Measurements from ENCODE around the gene MAB21L3. TPM values are rescaled to one million over a fixed set of nuclear protein-coding genes. Genes with fewer than 3 reads are reported as not detected.

The MAB21L3 gene
- total RNA-seq, 4 donors from 2014 or later, result under 0.01 to 0.17 (median 0.11) TPM; not detected in 1

DNA sequence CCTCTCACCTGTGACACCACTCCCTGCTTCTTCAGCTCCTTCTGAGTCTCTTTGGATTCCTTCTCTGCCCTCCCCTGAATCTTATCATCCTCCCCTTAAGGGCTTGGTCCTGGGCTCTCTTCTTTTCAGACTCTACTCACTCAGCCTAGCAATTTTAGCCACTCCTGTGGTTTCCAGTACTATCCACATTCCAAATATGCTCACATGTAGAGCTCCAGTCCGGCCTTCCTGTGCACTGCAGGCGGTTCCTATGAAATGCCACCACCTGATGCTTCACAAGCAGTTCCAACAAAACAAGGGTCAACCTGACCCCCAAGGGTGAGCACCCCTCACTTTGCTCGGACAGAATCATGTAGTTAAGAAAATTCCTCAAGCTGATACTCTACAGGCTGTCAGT is 35.9 kb downstream of the MAB21L3 start:
- TF ChIP-seq CTCF (IDR thresholded peaks at IDR 0.05), result no peak
- no peak for TF ChIP-seq EP300 (IDR thresholded peaks at IDR 0.05)
- TF ChIP-seq POLR2AphosphoS5 (IDR thresholded peaks at IDR 0.05), result no peak
- TF ChIP-seq POLR2A (IDR thresholded peaks at IDR 0.05; ENCODE audit: low read depth), result no peak
- Histone ChIP-seq H3K27me3 (peaks cover 0 to 4% (median 0%) of the 10 kb centered on the region in 4 donors), H3K36me3 (no peaks in the 10 kb centered on the region), H3K4me1 (peaks cover 14 to 19% (median 16%) of the 10 kb centered on the region in 4 donors), H3K4me3 (no peak overlapping the region), H3K9me3 (peaks cover 0 to 14% (median 12%) of the 10 kb centered on the region in 4 donors), H3K27ac (replicated peaks in 1 of 4) (no peak overlapping the region)
- whole genome bisulfite sequencing, result 89% methylated on average over 3 of the region's 3 CpGs
- intact Hi-C loops (cut with DNase I), result no loop called here
- DNase-seq (ENCODE audit: extremely low spot score), result peak; percentile 89

DNA sequence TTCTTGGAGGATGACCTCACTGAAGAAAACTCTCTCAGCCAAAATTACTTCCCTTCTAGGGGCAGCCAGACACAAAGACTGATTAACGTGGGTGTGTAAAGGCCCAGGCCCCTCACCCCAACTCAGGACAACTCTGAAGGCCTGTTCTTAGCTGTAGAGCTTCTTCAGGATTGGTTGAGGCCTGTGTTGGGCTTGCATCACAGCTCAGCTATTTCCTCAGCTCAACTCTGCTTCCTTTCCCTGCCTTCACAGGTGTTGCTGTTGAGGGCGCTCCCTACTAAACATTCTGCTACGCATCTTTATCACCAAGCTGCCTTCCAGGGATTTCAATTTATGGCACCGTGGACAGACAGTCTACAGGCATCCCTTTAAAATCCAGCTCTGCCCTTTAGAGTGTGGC is 36.8 kb downstream of the MAB21L3 start:
- intact Hi-C loops (cut with DNase I), result no loop called here
- 86% methylated on average over 4 of the region's 4 CpGs for WGBS
- TF ChIP-seq EP300 (IDR thresholded peaks at IDR 0.05), result no peak
- no peak for TF ChIP-seq POLR2AphosphoS5 (IDR thresholded peaks at IDR 0.05)
- TF ChIP-seq POLR2A (IDR thresholded peaks at IDR 0.05; ENCODE audit: low read depth), result no peak
- no peak for TF ChIP-seq CTCF (IDR thresholded peaks at IDR 0.05)
- H3K27me3 ChIP-seq, result peaks cover 0 to 4% (median 0%) of the 10 kb centered on the region in 4 donors
- no peaks in the 10 kb centered on the region for H3K36me3 ChIP-seq
- peaks cover 14 to 22% (median 19%) of the 10 kb centered on the region in 4 donors for H3K4me1 ChIP-seq
- no peak overlapping the region for H3K27ac ChIP-seq (replicated peaks in 1 of 4)
- DNase-seq (ENCODE audit: extremely low spot score), result peak; percentile 64
- peaks cover 0 to 14% (median 12%) of the 10 kb centered on the region in 4 donors for H3K9me3 ChIP-seq
- no peak overlapping the region for H3K4me3 ChIP-seq

GRCh38 chr1:116148967-116149366 is 37.8 kb downstream of the MAB21L3 start:
- no peak overlapping the region for H3K4me3 ChIP-seq
- H3K27me3 ChIP-seq, result peaks cover 0 to 4% (median 0%) of the 10 kb centered on the region in 4 donors
- H3K27ac ChIP-seq (replicated peaks in 1 of 4), result no peak overlapping the region
- intact Hi-C loops (cut with DNase I), result no loop called here
- H3K36me3 ChIP-seq, result no peaks in the 10 kb centered on the region
- 97% methylated on average over 3 of the region's 3 CpGs for WGBS
- H3K9me3 ChIP-seq, result peaks cover 0 to 9% (median 5%) of the 10 kb centered on the region in 4 donors
- H3K4me1 ChIP-seq, result peaks cover 14 to 22% (median 19%) of the 10 kb centered on the region in 4 donors
- DNase-seq (ENCODE audit: extremely low spot score), result peak; percentile 64
- TF ChIP-seq EP300 (IDR thresholded peaks at IDR 0.05) (no peak), CTCF (IDR thresholded peaks at IDR 0.05) (no peak)

GRCh38 chr1:116150368-116150767 is 39.2 kb downstream of the MAB21L3 start:
- DNase-seq (ENCODE audit: extremely low spot score), result peak; percentile 70
- Histone ChIP-seq H3K36me3 (no peaks in the 10 kb centered on the region), H3K27ac (replicated peaks in 1 of 4) (peak overlapping the region in 1 of 4 donors; percentile 12), H3K9me3 (no peaks in the 10 kb centered on the region), H3K27me3 (peaks cover 0 to 4% (median 0%) of the 10 kb centered on the region in 4 donors), H3K4me1 (peaks cover 14 to 22% (median 19%) of the 10 kb centered on the region in 4 donors), H3K4me3 (no peak overlapping the region)
- no peak for TF ChIP-seq EP300 (IDR thresholded peaks at IDR 0.05)
- TF ChIP-seq POLR2AphosphoS5 (IDR thresholded peaks at IDR 0.05), result no peak
- no peak for TF ChIP-seq POLR2A (IDR thresholded peaks at IDR 0.05; ENCODE audit: low read depth)
- no peak for TF ChIP-seq CTCF (IDR thresholded peaks at IDR 0.05)
- WGBS, result 90% methylated on average over 4 of the region's 4 CpGs
- intact Hi-C loops (cut with DNase I), result no loop called here

Measured in esophagus muscularis mucosa (tissue), 4 donors.